HG03108 (cell line): ENCODE data around the gene CX3CL1.
"Not testable (repeated sequence)": the region's sequence is repeated elsewhere in the genome, so short reads cannot be mapped to it uniquely, and the experiment has no call there.

ENCODE experiments used
- ATAC-seq: cut with Tn5 transposase; IDR thresholded peaks from one replicate; pipeline ENCODE4 v1.9.1; 2021; ENCODE audit warnings: moderate library complexity; ENCODE audit not compliant: unreplicated experiment

The CX3CL1 gene

DNA sequence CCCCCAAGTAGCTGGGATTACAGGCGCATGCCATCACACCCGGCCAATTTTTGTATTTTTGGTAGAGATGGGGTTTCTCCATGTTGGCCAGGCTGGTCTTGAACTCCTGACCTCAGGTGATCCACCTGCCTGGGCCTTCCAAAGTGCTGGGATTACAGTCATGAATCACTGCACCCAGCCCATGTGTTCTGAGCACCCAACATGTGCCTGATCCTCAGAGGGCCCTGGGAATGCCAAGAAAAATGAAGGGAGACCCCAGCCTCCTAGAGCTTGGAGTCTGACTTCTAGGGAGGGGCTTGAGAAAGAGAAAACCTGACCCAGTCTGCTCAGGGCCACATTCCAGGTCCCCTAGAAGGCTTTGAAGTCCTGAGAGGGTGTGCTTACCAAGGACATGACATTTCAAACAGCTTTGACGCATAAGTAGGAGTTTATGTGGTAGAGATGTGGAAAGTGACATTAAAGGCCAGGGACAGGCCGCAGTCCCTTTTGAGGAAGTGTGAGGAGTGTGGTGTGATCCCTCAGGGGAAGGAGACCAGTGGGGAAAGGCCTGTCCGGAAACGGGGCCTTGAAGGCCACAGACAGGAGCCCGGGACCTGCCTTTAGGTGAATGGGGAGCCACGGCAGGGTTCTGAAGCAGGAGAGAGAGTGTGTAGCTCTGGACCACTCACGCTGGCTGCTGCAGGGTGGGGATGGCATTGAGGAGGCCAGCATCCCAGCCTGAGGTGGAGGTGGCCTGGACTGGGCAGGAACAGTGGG, 14.8 kb upstream of the CX3CL1 start:
- ATAC-seq: no peak

DNA sequence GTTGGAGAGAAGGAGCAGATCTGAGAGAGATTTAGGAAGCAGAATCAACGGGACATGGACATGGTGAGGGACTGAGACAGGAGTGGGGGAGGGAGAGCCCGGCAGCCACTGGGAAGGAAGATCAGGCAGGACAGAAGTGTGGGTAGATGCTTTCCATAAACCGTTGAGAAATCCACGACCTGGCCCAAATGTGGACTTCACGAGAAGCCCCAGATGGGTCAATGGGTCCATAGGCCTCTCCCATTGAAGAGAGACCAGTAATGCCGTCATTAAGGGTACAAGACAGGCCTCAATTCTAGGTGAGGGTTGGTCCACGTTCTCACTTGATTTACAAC, 14.2 kb upstream of the CX3CL1 start:
- ATAC-seq: no peak

DNA sequence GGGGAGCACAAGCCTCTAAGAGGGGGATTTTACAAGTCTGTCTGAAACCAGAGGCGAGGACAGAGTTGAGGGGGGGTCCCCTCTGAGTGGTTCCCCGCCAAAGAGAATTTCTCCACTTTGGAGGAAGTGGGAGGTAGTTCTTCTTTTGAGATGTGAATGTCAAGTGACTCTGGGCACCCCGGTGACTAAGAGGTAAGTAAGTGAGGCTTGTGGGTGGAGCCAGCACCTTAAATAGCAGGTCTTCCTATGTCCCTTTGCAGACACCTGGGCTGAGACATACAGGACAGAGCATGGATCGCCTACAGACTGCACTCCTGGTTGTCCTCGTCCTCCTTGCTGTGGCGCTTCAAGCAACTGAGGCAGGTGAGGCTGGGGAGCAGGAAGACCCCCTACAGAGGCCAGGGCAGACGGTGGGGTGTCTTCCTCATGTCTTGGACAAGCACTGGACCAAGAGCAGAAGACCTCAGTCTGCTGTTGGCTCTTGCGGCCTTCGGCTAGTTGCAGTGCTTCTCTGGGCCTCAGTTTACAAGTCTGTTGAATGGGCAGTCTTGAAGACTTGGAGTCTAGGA, 13.7 kb upstream of the CX3CL1 start, which contains the start of gene CCL22:
Gene CCL22 (plus strand): TSS at position 257 of the 569 bp plus-strand sequence. CDS start 34 bp downstream, at position 291.
- ATAC-seq: peak; percentile 51

DNA sequence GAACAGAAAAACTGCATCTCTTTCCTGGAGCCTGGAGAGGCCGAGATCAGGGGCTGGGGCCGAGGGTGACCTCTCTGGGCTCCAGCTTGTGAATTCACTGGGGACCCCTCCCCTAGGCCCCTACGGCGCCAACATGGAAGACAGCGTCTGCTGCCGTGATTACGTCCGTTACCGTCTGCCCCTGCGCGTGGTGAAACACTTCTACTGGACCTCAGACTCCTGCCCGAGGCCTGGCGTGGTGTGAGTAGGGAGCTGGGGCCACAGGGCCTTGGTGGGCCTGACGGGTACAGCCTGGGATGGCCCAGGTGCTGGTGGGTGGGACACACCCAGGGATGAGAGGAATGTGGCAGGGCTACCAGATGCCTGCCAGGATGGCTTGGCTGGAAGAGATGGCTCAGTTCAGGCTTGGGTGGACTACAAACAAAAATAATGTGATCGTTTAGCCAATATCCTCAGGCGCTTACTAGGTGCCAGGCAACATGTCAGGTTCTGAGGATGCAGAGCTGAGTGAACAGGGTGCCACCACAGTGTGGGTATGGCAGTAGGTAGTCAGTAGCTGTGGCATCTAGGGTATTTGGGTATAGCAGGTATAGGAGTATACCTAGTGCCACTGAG, 11.9 kb upstream of the CX3CL1 start:
- no peak for ATAC-seq

DNA sequence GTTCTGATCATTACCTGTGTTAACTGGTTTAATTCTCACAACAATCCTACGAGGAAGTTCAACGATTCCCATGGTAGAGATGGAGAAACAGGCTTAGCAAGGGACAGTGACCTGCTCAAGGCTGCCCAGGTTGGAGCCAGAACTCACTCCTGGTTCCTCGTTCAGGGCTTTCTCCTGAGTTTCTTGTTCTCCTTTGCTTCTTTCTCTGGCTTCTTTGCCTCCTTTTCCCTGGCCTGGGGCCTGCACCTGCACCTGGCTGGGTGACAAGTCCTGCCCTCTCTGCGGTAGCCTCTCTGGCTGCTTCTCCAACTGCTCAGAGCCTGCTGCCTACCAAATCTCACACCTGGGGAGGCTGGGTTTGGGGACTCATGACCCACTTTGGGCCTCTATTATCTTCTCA, 10.9 kb upstream of the CX3CL1 start:
- ATAC-seq: no peak

DNA sequence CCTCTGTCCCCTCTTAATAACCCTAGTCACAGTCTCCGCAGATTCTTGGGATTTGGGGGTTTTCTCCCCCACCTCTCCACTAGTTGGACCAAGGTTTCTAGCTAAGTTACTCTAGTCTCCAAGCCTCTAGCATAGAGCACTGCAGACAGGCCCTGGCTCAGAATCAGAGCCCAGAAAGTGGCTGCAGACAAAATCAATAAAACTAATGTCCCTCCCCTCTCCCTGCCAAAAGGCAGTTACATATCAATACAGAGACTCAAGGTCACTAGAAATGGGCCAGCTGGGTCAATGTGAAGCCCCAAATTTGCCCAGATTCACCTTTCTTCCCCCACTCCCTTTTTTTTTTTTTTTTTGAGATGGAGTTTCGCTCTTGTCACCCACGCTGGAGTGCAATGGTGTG, 8.1 kb upstream of the CX3CL1 start:
- no peak for ATAC-seq

DNA sequence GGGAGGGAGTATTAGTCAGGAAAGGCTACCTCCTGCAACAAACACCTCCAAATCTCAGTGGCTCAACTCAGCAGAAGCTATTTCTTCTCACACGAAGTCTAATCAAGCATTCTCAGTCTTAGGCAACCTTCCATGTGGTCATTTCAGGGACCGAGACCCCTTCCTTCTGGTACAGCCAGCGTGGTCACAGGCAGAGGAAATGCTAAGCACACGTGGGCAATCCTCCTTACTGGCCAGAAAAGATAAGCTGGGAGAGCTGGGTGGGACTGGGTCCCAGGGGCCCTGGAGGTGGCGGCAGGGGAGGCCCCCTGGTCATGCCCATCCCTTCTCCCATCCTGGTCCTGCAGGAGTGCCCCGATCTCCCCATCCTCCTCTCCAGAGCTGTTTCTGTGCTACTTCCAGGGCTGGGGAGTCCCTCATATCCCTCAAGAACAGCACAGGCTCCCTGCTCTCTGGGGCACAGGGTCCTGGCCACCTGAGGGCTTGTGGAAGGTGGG, 5.7 kb upstream of the CX3CL1 start:
- no peak for ATAC-seq

DNA sequence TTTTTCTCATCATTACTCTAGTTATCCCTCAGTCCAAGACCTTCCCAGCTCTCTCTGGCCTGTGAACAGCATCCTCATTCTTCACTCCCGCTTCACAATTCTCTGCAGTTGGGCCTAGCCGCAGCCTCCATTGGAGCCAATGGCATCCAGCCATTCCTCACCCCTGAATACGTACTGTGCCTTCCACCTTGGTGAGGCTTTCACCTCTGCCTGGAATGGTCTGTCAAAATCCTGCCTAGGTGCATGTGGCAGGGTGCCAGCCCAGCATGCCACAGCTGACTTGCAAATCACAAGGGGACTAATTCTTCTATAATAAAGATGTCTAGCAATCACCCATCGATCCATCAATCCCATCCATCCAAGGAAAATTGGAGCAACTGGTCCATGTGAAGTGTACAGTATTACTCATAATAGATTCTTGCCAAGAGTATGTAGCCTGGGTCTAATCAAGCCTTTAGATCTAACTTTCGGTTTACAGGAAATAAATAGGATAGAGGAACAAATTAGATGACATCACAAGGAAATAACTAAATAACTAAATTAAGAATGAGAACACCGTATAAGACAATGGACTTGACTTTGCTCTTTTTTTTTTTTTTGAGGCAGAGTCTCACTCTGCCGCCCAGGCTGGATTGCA, 5.1 kb upstream of the CX3CL1 start:
- no peak for ATAC-seq

DNA sequence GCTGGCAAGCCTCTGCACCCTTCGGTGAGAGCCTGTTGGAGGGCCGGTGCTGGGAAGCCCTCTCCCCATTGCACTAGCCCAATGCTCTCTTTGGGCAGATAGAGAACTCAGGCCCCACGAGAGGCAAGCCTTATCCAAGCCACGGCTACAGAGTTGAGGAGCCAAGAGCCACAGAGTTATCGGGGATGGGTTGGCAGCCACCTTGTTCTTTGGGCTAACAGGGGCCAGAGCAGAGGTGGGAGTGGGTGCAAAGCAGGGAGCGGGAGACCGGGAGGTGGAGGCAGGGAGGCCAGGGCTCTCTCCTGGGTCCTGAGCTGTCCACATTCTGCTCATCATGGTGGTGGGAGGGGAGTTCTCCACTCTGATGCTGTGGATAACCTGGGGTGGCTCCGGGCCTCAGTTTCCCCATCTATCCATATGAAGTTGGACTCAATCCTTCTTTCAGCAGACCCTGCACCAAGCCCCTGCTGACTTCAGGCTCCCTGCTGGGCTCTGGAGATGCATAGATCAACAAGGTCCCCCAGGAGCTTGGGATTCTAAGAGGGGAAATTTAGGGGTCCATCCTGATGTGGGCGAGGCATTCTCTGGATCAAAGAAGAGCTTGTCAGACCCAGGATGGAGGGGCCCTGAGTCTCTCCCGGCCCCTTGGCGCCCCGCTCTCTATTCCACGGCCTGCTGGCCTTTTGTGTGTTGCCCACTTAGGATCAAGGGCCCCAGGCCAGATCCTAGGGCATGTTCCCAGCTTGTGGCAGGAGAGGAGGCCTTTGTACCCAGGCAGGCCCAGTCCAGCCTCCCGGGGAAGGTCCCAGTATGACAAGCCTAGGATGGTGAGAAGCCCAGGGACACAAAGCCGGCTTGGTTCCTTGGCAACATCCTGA, 557 bp upstream of the CX3CL1 start:
- no peak for ATAC-seq

DNA sequence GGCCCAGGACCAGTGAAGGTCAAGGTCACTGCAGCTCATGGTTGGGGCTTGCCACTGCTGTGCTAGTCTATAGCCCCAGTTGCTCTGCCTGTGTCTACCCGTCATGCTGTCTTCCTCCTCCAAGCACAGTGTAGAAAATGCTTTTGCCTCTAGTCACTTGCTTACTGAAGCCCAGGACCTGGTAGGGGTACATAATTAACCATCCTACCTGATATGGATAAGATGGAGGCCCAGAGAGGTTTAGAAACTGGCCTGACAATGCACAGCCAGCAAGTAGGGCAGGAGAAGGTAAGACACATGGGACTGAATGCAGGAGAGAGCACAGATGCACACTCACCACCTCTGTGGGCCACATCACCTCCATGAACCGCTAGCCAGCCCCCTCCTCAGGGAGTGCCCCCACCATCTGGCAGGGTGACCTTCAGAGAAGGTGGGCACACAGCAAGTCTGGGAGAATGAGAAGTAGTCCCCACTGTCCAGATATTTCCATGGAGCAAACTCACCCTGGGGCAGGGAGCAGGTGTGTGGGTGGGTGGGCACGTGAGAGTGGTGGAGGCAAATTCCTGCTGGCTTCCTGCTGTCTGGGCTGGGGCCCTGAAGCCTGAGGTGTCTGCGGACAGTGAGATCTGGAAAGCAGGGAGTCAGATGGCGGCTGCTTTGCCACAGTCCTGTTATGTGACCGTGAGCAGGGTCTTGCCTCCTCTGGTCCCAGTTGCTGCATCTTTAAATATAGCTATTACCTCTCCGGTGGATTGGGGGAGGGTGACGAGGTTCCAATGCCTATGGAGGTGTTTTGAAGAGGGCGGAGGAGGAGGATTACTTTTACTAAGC, 1.0 kb downstream of the CX3CL1 start:
- no peak for ATAC-seq

DNA sequence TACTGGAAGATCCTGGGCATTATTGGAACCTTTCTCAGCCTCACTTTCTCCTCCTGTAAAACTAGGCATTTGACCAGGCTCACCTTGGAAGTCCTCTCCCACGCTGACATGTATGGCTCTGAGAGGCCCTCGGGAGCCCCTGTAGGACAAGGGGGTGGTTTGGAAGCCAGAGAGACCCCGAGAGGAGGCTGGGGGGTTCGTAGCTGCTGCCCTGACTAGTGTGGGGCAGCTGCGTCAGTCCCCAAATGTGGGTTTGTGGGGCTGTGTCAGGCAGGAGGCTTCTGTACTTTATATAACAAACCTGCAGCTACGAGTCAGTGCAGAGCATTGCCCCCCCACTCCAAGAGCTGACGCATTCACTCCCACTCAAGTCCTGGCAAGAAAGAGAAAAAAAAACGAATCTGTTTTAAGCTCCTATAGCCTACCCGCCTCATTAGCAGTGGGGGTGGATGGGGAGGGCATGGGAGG, 1.8 kb downstream of the CX3CL1 start:
- no peak for ATAC-seq

DNA sequence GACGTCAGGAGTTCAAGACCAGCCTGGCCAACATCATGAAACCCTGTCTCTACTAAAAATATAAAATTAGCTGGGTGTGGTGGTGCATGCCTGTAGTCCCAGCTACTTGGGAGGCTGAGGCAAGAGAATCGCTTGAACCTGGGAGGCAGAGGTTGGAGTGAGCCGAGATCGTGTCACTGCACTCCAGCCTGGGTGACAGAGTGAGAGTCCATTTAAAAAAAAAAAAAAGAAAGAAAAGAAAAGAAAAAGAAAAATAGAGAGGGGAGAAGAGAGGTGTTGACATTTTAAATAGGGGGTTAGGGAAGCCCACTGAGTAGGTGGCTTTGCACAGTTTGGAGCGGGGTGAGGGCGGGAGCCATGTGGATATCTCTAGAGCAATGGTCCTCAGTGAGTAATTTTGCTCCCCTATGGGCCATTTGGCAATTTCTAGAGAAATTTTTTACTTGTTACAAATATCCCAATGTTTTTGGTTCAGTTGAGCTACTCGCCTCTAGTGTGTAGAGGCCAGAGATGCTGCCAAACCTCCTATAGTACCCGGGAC, 2.7 kb downstream of the CX3CL1 start:
- not testable (repeated sequence) for ATAC-seq

DNA sequence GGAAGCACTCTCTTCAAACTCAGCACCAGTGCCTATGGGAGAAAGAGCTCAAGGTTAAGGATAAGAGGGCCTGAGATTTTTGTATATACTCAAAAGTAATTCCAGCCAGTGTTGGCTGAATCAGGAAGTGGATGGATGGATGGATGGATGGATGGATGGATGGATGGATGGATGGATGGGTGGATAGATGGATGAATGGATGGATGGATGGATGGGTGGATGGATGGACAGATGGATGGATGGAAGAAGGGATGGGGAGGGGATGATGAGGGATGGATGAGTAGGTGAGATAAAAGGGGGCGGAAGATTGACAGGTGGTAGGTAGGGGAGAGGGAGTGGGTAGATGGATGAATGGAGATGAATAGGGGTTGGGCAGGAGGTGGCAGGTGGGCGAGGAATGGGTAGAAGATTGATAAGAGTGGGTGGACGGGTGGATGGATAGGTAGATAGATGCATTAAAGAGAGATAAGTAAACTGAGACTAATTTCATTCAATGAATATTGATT, 4.1 kb downstream of the CX3CL1 start:
- ATAC-seq: no peak

DNA sequence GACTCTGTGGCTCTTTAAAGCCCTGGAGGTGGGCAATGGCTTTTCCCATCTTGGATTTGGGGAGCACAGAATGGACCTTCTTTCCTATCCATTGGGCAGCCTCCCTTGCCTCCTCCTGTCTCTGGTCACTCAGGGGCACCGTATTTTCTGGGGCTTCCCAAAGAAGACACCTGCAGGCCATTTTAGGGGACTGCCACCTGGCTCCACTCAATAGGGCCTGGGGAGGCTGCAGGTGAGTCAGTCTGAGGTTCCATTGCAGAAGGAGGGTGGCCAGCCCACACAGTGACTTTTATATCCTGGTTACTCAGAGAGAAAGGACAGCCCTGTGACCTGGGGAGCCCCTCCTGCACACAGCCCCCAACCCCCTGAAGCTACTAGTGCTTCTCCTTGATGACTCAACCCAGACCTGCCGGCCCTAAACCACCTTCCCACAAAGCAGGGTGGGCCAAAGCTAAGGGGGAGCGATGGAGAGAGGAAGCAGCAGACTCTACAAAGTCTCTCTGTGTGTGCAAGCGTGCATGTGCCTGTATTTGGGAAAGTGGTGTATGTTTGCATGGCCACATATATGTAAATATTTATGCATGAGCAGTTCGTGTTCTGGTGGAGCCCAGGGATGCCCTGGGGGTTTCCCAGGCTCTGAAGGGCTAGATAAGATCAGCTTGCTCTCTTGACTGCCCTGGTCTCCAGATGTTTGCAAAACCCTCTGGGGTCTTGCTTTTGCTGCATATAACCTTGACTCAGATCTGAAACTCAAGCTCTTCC, 5.0 kb downstream of the CX3CL1 start:
- peak; percentile 68 for ATAC-seq

DNA sequence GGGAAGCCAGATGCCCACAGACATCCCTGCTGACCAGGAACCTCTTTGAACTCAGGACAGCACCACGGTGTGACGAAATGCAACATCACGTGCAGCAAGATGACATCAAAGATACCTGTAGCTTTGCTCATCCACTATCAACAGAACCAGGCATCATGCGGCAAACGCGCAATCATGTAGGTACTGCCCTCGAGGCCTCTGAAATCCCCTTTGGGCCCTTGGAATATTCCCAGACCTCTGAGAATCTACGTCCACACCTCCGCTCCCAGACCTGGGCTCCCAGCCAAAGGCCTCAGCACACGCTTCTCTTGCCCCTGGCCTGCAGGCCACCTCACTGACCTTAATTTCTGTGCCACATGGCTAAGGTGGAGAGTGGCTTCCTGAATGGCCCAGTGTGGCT, 7.3 kb downstream of the CX3CL1 start:
- ATAC-seq: no peak

DNA sequence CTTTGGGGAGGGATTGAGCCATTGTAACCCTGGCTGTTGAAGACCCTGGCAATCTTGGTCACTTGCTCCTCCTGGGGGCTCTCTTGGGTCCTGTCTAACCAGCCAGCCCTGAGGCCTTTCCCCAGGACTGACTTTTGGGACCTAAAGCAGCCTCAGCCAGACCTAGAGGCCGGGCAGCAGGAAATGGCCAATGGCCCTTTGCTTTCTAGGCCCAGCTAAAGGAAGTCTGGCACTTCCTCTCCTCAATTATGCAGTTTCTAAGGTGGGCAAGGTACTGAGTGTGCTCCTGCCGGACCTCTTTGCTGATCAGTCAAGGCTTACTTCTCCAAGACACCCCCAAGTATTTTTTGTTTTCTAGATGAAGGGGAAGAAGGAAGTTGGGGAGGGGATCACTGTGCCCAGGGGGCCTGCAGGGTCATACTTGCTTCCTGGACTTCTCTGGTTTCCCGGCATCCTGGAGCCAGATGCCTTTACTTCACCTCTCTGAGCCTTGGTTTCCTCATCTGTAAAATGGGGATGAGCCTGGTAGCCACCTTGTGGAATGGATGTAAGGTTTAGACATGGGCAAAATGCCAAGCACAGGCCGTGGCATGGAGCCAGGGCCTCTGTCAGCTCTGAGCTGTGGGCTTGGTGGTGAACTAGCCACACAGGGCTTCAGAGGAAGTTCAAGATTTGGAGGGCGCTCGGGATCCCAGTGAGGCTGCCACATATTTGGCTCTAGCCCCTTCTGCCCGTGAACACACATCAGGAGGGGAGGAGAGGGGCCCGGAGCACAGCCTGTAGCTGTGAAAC, 8.6 kb downstream of the CX3CL1 start:
- ATAC-seq: no peak

DNA sequence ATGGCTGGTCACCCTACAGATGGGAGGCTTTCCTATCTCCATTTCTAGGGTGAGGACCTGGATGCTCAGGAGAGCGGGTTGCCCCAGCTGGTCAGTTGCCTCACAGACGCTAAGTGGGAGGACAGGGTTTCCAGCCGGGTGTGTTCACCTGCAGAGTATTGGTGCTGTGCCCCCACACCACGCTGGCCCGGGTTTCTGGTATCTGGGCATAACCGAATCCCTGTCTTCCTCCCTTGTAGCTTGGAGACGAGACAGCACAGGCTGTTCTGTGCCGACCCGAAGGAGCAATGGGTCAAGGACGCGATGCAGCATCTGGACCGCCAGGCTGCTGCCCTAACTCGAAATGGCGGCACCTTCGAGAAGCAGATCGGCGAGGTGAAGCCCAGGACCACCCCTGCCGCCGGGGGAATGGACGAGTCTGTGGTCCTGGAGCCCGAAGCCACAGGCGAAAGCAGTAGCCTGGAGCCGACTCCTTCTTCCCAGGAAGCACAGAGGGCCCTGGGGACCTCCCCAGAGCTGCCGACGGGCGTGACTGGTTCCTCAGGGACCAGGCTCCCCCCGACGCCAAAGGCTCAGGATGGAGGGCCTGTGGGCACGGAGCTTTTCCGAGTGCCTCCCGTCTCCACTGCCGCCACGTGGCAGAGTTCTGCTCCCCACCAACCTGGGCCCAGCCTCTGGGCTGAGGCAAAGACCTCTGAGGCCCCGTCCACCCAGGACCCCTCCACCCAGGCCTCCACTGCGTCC, 9.7 kb downstream of the CX3CL1 start:
- no peak for ATAC-seq
